A204.1 (cell line): Measurements from ENCODE around the gene DCTN2.
"Not testable (repeated sequence)": the region's sequence is repeated elsewhere in the genome, so short reads cannot be mapped to it uniquely, and the experiment has no call there.

Experiments used
- FAIRE-seq: peaks from 2 replicates; lab custom pipeline; 2012; peaks lifted over from hg19 to GRCh38; lab: Jason Lieb, UNC

DCTN2 gene

GRCh38 chr12:57546438-57547287, at the start of gene DCTN2:
Gene DCTN2, minus strand, starts transcription at chr12:57547192. Its CDS starts 129 bp downstream, at chr12:57547063.
- FAIRE-seq, result peak; percentile 95

- no peak for FAIRE-seq
Observed at GRCh38 chr12:57593187-57593586, 46.2 kb upstream of the DCTN2 start.

GRCh38 chr12:57592551-57593165, 45.7 kb upstream of the DCTN2 start:
- FAIRE-seq, result no peak

- FAIRE-seq, result no peak
Observed at GRCh38 chr12:57591782-57592325, 44.9 kb upstream of the DCTN2 start.

- FAIRE-seq, result no peak
Observed at GRCh38 chr12:57590864-57591781, 44.1 kb upstream of the DCTN2 start, which contains the start of gene PIP4K2C. Gene PIP4K2C, plus strand, starts transcription at chr12:57591192. Its CDS starts 98 bp downstream, at chr12:57591290.

GRCh38 chr12:57590479-57590863, 43.5 kb upstream of the DCTN2 start:
- FAIRE-seq, result no peak

GRCh38 chr12:57588951-57589610, 42.1 kb upstream of the DCTN2 start:
- not testable (repeated sequence) for FAIRE-seq

GRCh38 chr12:57586832-57587429, 39.9 kb upstream of the DCTN2 start:
- FAIRE-seq, result no peak

- no peak for FAIRE-seq
Observed at GRCh38 chr12:57586128-57586527, 39.1 kb upstream of the DCTN2 start.

- FAIRE-seq, result no peak
Observed at GRCh38 chr12:57585156-57585555, 38.2 kb upstream of the DCTN2 start.

GRCh38 chr12:57584690-57585089, 37.7 kb upstream of the DCTN2 start:
- no peak for FAIRE-seq

- FAIRE-seq, result no peak
Observed at GRCh38 chr12:57584050-57584449, 37.1 kb upstream of the DCTN2 start.

- peak; percentile 25 for FAIRE-seq
Observed at GRCh38 chr12:57583008-57583831, 36.2 kb upstream of the DCTN2 start.

- FAIRE-seq, result no peak
Observed at GRCh38 chr12:57582440-57582839, 35.4 kb upstream of the DCTN2 start.

GRCh38 chr12:57581802-57582201, 34.8 kb upstream of the DCTN2 start:
- FAIRE-seq, result no peak

GRCh38 chr12:57580466-57580795, 33.4 kb upstream of the DCTN2 start:
- FAIRE-seq, result no peak

GRCh38 chr12:57579677-57580465, 32.9 kb upstream of the DCTN2 start:
- FAIRE-seq, result no peak

- FAIRE-seq, result no peak
Observed at GRCh38 chr12:57579011-57579410, 32.0 kb upstream of the DCTN2 start.

- no peak for FAIRE-seq
Observed at GRCh38 chr12:57577981-57578758, 31.2 kb upstream of the DCTN2 start.
